PC-3 (cell line): ENCODE measurements around the gene MAP2K1.

Source experiments
- CTCF ChIP-seq: fragments of 300-600 bp; sonication (generic); conservative IDR thresholded peaks from 2 replicates; pipeline ENCODE4 v1.5.1; 2017; ENCODE audit warnings: antibody characterized with exemption, low read depth, mild to moderate bottlenecking, low read length
- EZH2phosphoT487 ChIP-seq: fragments of 300-600 bp; sonication (generic); IDR thresholded peaks from 2 replicates; pipeline ENCODE4 v1.6.1; 2018; ENCODE audit warnings: mild to moderate bottlenecking, antibody characterized with exemption, low read length, borderline replicate concordance

GRCh38 chr15:66369773-66370651 is 16.7 kb upstream of the MAP2K1 start:
- TF ChIP-seq CTCF: no peak
- TF ChIP-seq EZH2phosphoT487: no peak
